ENCODE results near the gene CACNA1D.

DNA sequence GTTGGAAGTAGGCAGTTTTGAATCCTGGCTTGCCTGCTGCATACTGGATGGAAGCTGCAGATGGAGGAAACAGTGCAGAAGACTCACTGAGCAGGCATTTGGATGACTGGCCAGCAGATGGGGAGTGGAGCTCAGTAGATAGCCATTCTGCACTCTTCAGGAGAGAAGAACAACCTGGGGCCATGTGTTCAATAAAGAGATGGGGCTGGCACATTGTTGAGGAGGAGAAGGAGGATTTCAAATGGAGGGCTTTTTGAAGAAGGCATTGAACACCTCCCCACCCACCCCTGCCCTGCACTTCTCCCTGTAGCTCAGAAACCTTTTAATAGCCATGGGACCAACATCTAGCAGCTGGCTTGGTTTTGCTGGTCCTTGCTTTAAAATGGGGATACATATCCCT lies 109.8 kb downstream of the CACNA1D start:
- TF ChIP-seq POLR2AphosphoS5 (IDR thresholded peaks at IDR 0.05; ENCODE audit: insufficient read depth, low read depth, low read length) (no peak), FOS (IDR thresholded peaks at IDR 0.05; ENCODE audit: borderline replicate concordance, insufficient read depth, low read length) (no peak), EZH2 (IDR thresholded peaks at IDR 0.05; ENCODE audit: borderline replicate concordance, low read depth, low read length, severe bottlenecking) (no peak), POLR2A (IDR thresholded peaks at IDR 0.05; ENCODE audit: low read depth, low read length) (no peak)
- TF ChIP-seq, protein P1, sequence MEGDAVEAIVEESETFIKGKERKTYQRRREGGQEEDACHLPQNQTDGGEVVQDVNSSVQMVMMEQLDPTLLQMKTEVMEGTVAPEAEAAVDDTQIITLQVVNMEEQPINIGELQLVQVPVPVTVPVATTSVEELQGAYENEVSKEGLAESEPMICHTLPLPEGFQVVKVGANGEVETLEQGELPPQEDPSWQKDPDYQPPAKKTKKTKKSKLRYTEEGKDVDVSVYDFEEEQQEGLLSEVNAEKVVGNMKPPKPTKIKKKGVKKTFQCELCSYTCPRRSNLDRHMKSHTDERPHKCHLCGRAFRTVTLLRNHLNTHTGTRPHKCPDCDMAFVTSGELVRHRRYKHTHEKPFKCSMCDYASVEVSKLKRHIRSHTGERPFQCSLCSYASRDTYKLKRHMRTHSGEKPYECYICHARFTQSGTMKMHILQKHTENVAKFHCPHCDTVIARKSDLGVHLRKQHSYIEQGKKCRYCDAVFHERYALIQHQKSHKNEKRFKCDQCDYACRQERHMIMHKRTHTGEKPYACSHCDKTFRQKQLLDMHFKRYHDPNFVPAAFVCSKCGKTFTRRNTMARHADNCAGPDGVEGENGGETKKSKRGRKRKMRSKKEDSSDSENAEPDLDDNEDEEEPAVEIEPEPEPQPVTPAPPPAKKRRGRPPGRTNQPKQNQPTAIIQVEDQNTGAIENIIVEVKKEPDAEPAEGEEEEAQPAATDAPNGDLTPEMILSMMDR (IDR thresholded peaks at IDR 0.05; ENCODE audit: extremely low read depth in 1 of 2, insufficient read depth in 1 of 2, low read depth in 1 of 2, low read length in 2 of 2), result no peak
- TF ChIP-seq, protein P2, sequence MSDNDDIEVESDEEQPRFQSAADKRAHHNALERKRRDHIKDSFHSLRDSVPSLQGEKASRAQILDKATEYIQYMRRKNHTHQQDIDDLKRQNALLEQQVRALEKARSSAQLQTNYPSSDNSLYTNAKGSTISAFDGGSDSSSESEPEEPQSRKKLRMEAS (IDR thresholded peaks at IDR 0.05; ENCODE audit: insufficient read depth, insufficient read length), result no peak
